H1 (cell line): ENCODE data around the gene ANLN. TPM values are rescaled to one million over a fixed set of nuclear protein-coding genes. Genes with fewer than 3 reads are reported as not detected.

Experiments used
- CTCF ChIA-PET: fragments of 300-600 bp; sonication (Branson Sonifier 250); formaldehyde crosslinking; loops from one replicate; lab custom pipeline; 2021; ENCODE audit not compliant: partially characterized antibody; lab: Charles Lee
- POLR2A ChIA-PET: fragments of 300-600 bp; sonication (Branson Sonifier 250); formaldehyde crosslinking; loops from one replicate; lab custom pipeline; 2021; ENCODE audit warnings: inconsistent platforms; ENCODE audit not compliant: partially characterized antibody; lab: Charles Lee
- DNase-seq, 2 experiments: peaks; one replicate each; pipeline versions ENCODE4 v3.0.0 to v3.0.0-alpha.2; 2010 to 2022; ENCODE audit warnings: low spot score in 2 of 2, low read depth in 1 of 2, mixed read lengths in 1 of 2
- FAIRE-seq: peaks from 2 replicates; lab custom pipeline; 2011; peaks lifted over from hg19 to GRCh38; lab: Jason Lieb, UNC
- H2AFZ ChIP-seq: 2 replicates; pipeline ENCODE4 v1.8.1; 2012; ENCODE audit warnings: low read length, inconsistent platforms
- H2AK5ac ChIP-seq: 2 replicates; pipeline ENCODE4 v1.6.1; 2013; ENCODE audit warnings: low read depth, low read length
- H2BK120ac ChIP-seq: replicated peaks from 2 replicates; pipeline ENCODE3; 2013; ENCODE audit warnings: low read depth, low read length, inconsistent platforms
- H2BK12ac ChIP-seq: 2 replicates; pipeline ENCODE4 v1.6.1; 2013; ENCODE audit warnings: low read depth, low read length
- H2BK15ac ChIP-seq: 2 replicates; pipeline ENCODE4 v1.6.1; 2013; ENCODE audit warnings: low read length
- H2BK20ac ChIP-seq: 2 replicates; pipeline ENCODE4 v1.6.1; 2013; ENCODE audit warnings: low read length
- H2BK5ac ChIP-seq: 2 replicates; pipeline ENCODE4 v1.6.1; 2013; ENCODE audit warnings: low read depth, low read length
- H3K14ac ChIP-seq: 2 replicates; pipeline ENCODE4 v1.6.1; 2013; ENCODE audit warnings: inconsistent platforms; ENCODE audit not compliant: insufficient read length
- H3K18ac ChIP-seq: 2 replicates; pipeline ENCODE4 v1.6.1; 2013; ENCODE audit warnings: low read length; ENCODE audit errors: extremely low read depth
- H3K23ac ChIP-seq: 2 replicates; pipeline ENCODE4 v1.6.1; 2013; ENCODE audit warnings: inconsistent platforms; ENCODE audit not compliant: insufficient read length
- H3K23me2 ChIP-seq: 2 replicates; pipeline ENCODE4 v1.6.1; 2013; ENCODE audit warnings: low read depth, low read length
- H3K27ac ChIP-seq: 2 replicates; pipeline ENCODE4 v1.6.1; 2011; ENCODE audit warnings: low read depth, low read length, inconsistent platforms
- H3K27me3 ChIP-seq, 4 experiments: replicated peaks in 1 of 4; 1 replicate in 1 of 4; 2 replicates in 3 of 4; pipeline versions ENCODE4 v1.6.1 to v1.8.1; 2011 to 2013; ENCODE audit warnings: low read length in 3 of 4, mild to moderate bottlenecking in 3 of 4, inconsistent platforms in 2 of 4, mixed read lengths in 2 of 4, moderate library complexity in 1 of 4; ENCODE audit not compliant: control insufficient read depth in 3 of 4, insufficient read depth in 3 of 4; ENCODE audit errors: extremely low read depth in 1 of 4
- H3K36me3 ChIP-seq, 4 experiments: 2 replicates each; pipeline versions ENCODE4 v1.6.1 to v1.8.1; 2011 to 2013; ENCODE audit warnings: mild to moderate bottlenecking in 4 of 4, low read length in 3 of 4, moderate library complexity in 2 of 4, control low read depth in 1 of 4, inconsistent platforms in 1 of 4; ENCODE audit not compliant: insufficient read depth in 4 of 4, control insufficient read depth in 2 of 4
- H3K4ac ChIP-seq: replicated peaks from 2 replicates; pipeline ENCODE3; 2013; ENCODE audit warnings: low read length, low read depth, mixed read lengths, inconsistent platforms; ENCODE audit not compliant: insufficient read length
- H3K4me1 ChIP-seq, 4 experiments: replicated peaks in 1 of 4; 1 replicate in 1 of 4; 2 replicates in 3 of 4; pipeline versions ENCODE4 v1.6.1 to v1.8.1; 2011 to 2013; ENCODE audit warnings: low read length in 3 of 4, inconsistent platforms in 2 of 4, mixed read lengths in 1 of 4; ENCODE audit not compliant: insufficient read depth in 4 of 4, control insufficient read depth in 3 of 4
- H3K4me2 ChIP-seq, 2 experiments: 2 replicates each; pipeline versions ENCODE4 v1.6.1 to v1.8.1; 2011 to 2013; ENCODE audit warnings: low read depth in 2 of 2, low read length in 2 of 2, control low read depth in 1 of 2, inconsistent platforms in 1 of 2, mild to moderate bottlenecking in 1 of 2; ENCODE audit not compliant: insufficient read depth in 1 of 2
- H3K4me3 ChIP-seq, 4 experiments: fragments of 200-600, 300-600 bp in 1 of 4; sonication (generic), shearing (Covaris generic), sonication (Bioruptor Twin) in 1 of 4; 2 replicates each; pipeline versions ENCODE4 v1.5.1 to v1.8.1; 2011 to 2016; ENCODE audit warnings: low read length in 4 of 4, low read depth in 3 of 4, control low read depth in 2 of 4, inconsistent platforms in 2 of 4, mild to moderate bottlenecking in 2 of 4, mixed read lengths in 1 of 4, moderate library complexity in 1 of 4; ENCODE audit not compliant: insufficient read depth in 2 of 4; ENCODE audit errors: extremely low read depth in 1 of 4
- H3K56ac ChIP-seq: replicated peaks from 2 replicates; pipeline ENCODE3; 2013; ENCODE audit warnings: low read depth, mild to moderate bottlenecking, mixed read lengths, low read length, inconsistent platforms; ENCODE audit not compliant: insufficient read length
- H3K79me1 ChIP-seq: 2 replicates; pipeline ENCODE4 v1.6.1; 2013; ENCODE audit warnings: low read depth, low read length, control low read depth
- H3K79me2 ChIP-seq, 2 experiments: 2 replicates each; pipeline versions ENCODE4 v1.6.1 to v1.8.1; 2012 to 2013; ENCODE audit warnings: low read length in 2 of 2, mild to moderate bottlenecking in 2 of 2, inconsistent platforms in 1 of 2; ENCODE audit not compliant: insufficient read depth in 2 of 2, control insufficient read depth in 1 of 2
- H3K9ac ChIP-seq, 4 experiments: replicated peaks in 1 of 4; 1 replicate in 1 of 4; 2 replicates in 3 of 4; pipeline versions ENCODE4 v1.6.1 to v1.8.1; 2011 to 2013; ENCODE audit warnings: low read depth in 3 of 4, low read length in 3 of 4, control low read depth in 2 of 4, mild to moderate bottlenecking in 2 of 4, moderate library complexity in 2 of 4, inconsistent platforms in 1 of 4; ENCODE audit errors: extremely low read depth in 1 of 4
- H3K9me3 ChIP-seq, 2 experiments: 2 replicates each; pipeline versions ENCODE4 v1.6.1 to v1.8.1; 2012 to 2013; ENCODE audit warnings: mild to moderate bottlenecking in 2 of 2, moderate library complexity in 2 of 2, control low read depth in 1 of 2, inconsistent platforms in 1 of 2, low read depth in 1 of 2, low read length in 1 of 2, mixed read lengths in 1 of 2; ENCODE audit not compliant: insufficient read depth in 2 of 2
- H4K20me1 ChIP-seq, 2 experiments: replicated peaks in 1 of 2; 2 replicates each; pipeline versions ENCODE3 to v1.8.1; 2011 to 2013; ENCODE audit warnings: inconsistent platforms in 2 of 2, low read length in 2 of 2, mild to moderate bottlenecking in 1 of 2; ENCODE audit not compliant: insufficient read depth in 2 of 2, control insufficient read depth in 1 of 2
- H4K5ac ChIP-seq: 2 replicates; pipeline ENCODE4 v1.6.1; 2013; ENCODE audit warnings: low read length, low read depth, mixed read lengths, inconsistent platforms; ENCODE audit not compliant: insufficient read length
- H4K8ac ChIP-seq: 2 replicates; pipeline ENCODE4 v1.8.0; 2013; ENCODE audit warnings: mild to moderate bottlenecking, moderate library complexity, low read length, inconsistent platforms; ENCODE audit not compliant: insufficient read depth; ENCODE audit errors: extremely low read depth
- H4K91ac ChIP-seq: replicated peaks from 2 replicates; pipeline ENCODE3; 2013; ENCODE audit warnings: low read length, mixed read lengths, inconsistent platforms; ENCODE audit not compliant: insufficient read length
- BACH1 ChIP-seq: IDR thresholded peaks from 2 replicates; pipeline ENCODE4 v1.6.1; 2012; ENCODE audit warnings: low read length, improper control_type of control experiment
- BCL11A ChIP-seq, 2 experiments: IDR thresholded peaks; one replicate each; pipeline ENCODE4 v1.6.1; 2011; ENCODE audit warnings: low read depth in 2 of 2, low read length in 2 of 2, mild to moderate bottlenecking in 2 of 2
- BRCA1 ChIP-seq: IDR thresholded peaks from 2 replicates; pipeline ENCODE4 v1.6.1; 2012; ENCODE audit warnings: low read depth, low read length, improper control_type of control experiment
- CBX8 ChIP-seq: fragments of 300-800, 300-1000 bp; sonication (generic); IDR thresholded peaks from 2 replicates; pipeline ENCODE4 v1.7.1; 2016; ENCODE audit warnings: low read depth, low read length, borderline replicate concordance
- CHD1 ChIP-seq: IDR thresholded peaks from 2 replicates; pipeline ENCODE4 v1.6.1; 2012; ENCODE audit warnings: low read depth, low read length, improper control_type of control experiment
- GABPA ChIP-seq: IDR thresholded peaks from 2 replicates; pipeline ENCODE4 v1.6.1; 2011; ENCODE audit warnings: mild to moderate bottlenecking, low read length, moderate library complexity, borderline replicate concordance; ENCODE audit not compliant: insufficient read depth
- JUN ChIP-seq: IDR thresholded peaks from 2 replicates; pipeline ENCODE4 v1.6.1; 2011; ENCODE audit warnings: low read depth, mild to moderate bottlenecking, improper control_type of control experiment, low read length
- JUND ChIP-seq: IDR thresholded peaks from 2 replicates; pipeline ENCODE4 v1.6.1; 2011; ENCODE audit warnings: mild to moderate bottlenecking, improper control_type of control experiment, low read length
- KDM4A ChIP-seq: IDR thresholded peaks from one replicate; pipeline ENCODE4 v1.7.1; 2012; ENCODE audit warnings: low read depth, mild to moderate bottlenecking, moderate library complexity, low read length, inconsistent platforms; ENCODE audit not compliant: severe bottlenecking
- NANOG ChIP-seq: IDR thresholded peaks from 2 replicates; pipeline ENCODE4 v1.6.1; 2011; ENCODE audit warnings: low read length, low read depth, mild to moderate bottlenecking, inconsistent platforms; ENCODE audit not compliant: insufficient read depth, poor library complexity, severe bottlenecking
- PHF8 ChIP-seq: fragments of 200-600 bp; sonication (generic); conservative IDR thresholded peaks from 2 replicates; pipeline ENCODE4 v1.7.1; 2012; ENCODE audit warnings: low read depth, mild to moderate bottlenecking, inconsistent platforms, low read length, moderate library complexity
- POLR2AphosphoS5 ChIP-seq: IDR thresholded peaks from 2 replicates; pipeline ENCODE4 v1.6.1; 2011; ENCODE audit warnings: low read depth, low read length
- POU5F1 ChIP-seq: IDR thresholded peaks from 2 replicates; pipeline ENCODE4 v1.6.1; 2011; ENCODE audit warnings: low read depth, mild to moderate bottlenecking, low read length, moderate library complexity
- RFX5 ChIP-seq: IDR thresholded peaks from 2 replicates; pipeline ENCODE4 v1.6.1; 2011; ENCODE audit warnings: low read depth, low read length, improper control_type of control experiment, borderline replicate concordance
- SRF ChIP-seq: IDR thresholded peaks from 2 replicates; pipeline ENCODE4 v1.6.1; 2011; ENCODE audit warnings: mild to moderate bottlenecking, low read depth, low read length, moderate library complexity
- TAF7 ChIP-seq: optimal IDR thresholded peaks from 2 replicates; pipeline ENCODE3; 2011; ENCODE audit warnings: low read depth, mild to moderate bottlenecking, inconsistent platforms, low read length, moderate library complexity, borderline replicate concordance
- whole genome bisulfite sequencing, 2 experiments: shearing (Covaris generic) in 1 of 2; methylation state at CpG; one replicate each; pipeline versions ENCODE4 v1.1.6 to v1.1.7; 2013 to 2015; ENCODE audit warnings: low lambda C conversion rate in 2 of 2, mixed read lengths in 2 of 2, inconsistent platforms in 1 of 2, low coverage in 1 of 2, missing lambda C conversion rate in 1 of 2; ENCODE audit not compliant: insufficient replicate concordance in 2 of 2, insufficient coverage in 1 of 2, insufficient read length in 1 of 2; ENCODE audit errors: extremely low coverage in 1 of 2, missing lambda C conversion rate in 1 of 2; 5-methylcytosine and 5-hydroxymethylcytosine counted together
- polyA plus RNA-seq, 7 experiments: library from polyadenylated mRNA; depleted of rRNA in 3 of 7; stranded (reverse) in 5 of 7; unstranded in 2 of 7; fragments of >200 nt in 5 of 7; fragments of 200-250 nt in 2 of 7; gene quantifications; 1 replicate in 5 of 7; 2 replicates in 1 of 7; 4 replicates in 1 of 7; pipeline versions ENCODE4 v1.2.1 to v1.2.3, GENCODE V29; 2011 to 2013; ENCODE audit warnings: missing spikeins in 2 of 7, mixed read lengths in 2 of 7
- total RNA-seq: library from RNA; stranded (reverse); fragmentation: NEBNext Ultra II Directional; extraction: Animal tissue kit (Norgen Biotek cat#: 25700); gene quantifications from 2 replicates; pipeline ENCODE4 v1.2.1, GENCODE V29; 2021

Gene ANLN
- total and polyA plus RNA-seq, 2 of the 8 experiments (the other 6 are each of a cell fraction or from before 2014, with no cell fraction given): 18.5 to 90.1 TPM

DNA sequence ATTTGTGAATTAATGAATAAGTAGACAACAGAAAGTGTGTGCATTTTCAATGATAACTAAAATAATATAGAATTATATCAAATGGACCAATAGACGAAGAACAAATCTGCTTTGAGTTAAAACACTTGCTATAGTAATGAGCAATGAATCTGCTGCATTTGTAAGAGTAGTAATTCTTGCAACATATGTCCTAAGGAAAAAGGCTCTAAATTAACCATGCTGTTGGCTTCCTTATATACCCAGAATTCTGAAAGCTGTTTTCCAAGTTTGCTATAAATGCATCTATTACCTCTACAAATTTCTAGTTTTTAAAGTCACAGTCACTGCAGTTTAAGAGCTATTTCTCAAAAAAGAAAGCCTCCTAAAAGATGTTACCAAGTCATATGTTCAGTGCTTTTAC is 20.5 kb upstream of the ANLN start:
- Histone ChIP-seq H3K18ac (no peak overlapping the region), H2AFZ (no peak overlapping the region), H3K4ac (no peak overlapping the region)

More for the DNA sequence above, 20.5 kb upstream of the ANLN start:
- no peak overlapping the region for H3K23ac ChIP-seq
- TF ChIP-seq RFX5 (no peak), POU5F1 (no peak), NANOG (no peak), CBX8 (no peak), GABPA (no peak), JUND (no peak), BCL11A (IDR thresholded peaks at IDR 0.05; ENCODE audit: low read depth in 2 of 2, low read length in 2 of 2) (no peak), PHF8 (no peak), TAF7 (no peak), CHD1 (no peak), BACH1 (no peak), KDM4A (no peak), SRF (no peak), POLR2AphosphoS5 (no peak), BRCA1 (no peak), JUN (no peak)
- H4K20me1 ChIP-seq: peaks cover 0 to 2% of the 10 kb centered on the region in 2 experiments
- H3K4me1 ChIP-seq: no peaks in the 10 kb centered on the region
- no peak overlapping the region for H3K4me3 ChIP-seq
- H3K56ac ChIP-seq: no peak overlapping the region
- 81% methylated on average over 1 of the region's 1 CpG; no CpG with 5 or more reads in 1 of the 2 experiments for WGBS, 2 experiments
- peaks cover 2% of the 10 kb centered on the region for H3K23me2 ChIP-seq
- H3K27me3 ChIP-seq: peaks cover 18 to 40% (median 30%) of the 10 kb centered on the region in 4 experiments
- H3K79me1 ChIP-seq: no peaks in the 10 kb centered on the region
- no peaks in the 10 kb centered on the region for H3K36me3 ChIP-seq
- H4K91ac ChIP-seq: no peak overlapping the region
- H2AK5ac ChIP-seq: no peak overlapping the region
- H3K9ac ChIP-seq: no peak overlapping the region
- H2BK5ac ChIP-seq: no peak overlapping the region
- no peak overlapping the region for H4K5ac ChIP-seq
- ChIA-PET CTCF (interaction anchor here (1.5 kb wide), 1 partner anchor 9 kb away, joined by 3 read pairs; no protein-coding TSS in a partner anchor), POLR2A (no interaction called here)
- no peak overlapping the region for H2BK20ac ChIP-seq
- H2BK120ac ChIP-seq: no peak overlapping the region
- no peak overlapping the region for H3K4me2 ChIP-seq
- FAIRE-seq (no peak), DNase-seq (no peak)
- no peak overlapping the region for H4K8ac ChIP-seq
- H2BK12ac ChIP-seq: no peak overlapping the region
- H3K27ac ChIP-seq: no peak overlapping the region
- H3K14ac ChIP-seq: no peak overlapping the region
- no peak overlapping the region for H2BK15ac ChIP-seq
- no peaks in the 10 kb centered on the region for H3K79me2 ChIP-seq
- no peaks in the 10 kb centered on the region for H3K9me3 ChIP-seq
